Measurements from ENCODE around the gene B3GALT5. TPM values are rescaled to one million over a fixed set of nuclear protein-coding genes. Genes with fewer than 3 reads are reported as not detected.
A peak's percentile ranks its signal among the peaks of the same experiment; 100 is the strongest.

Gene B3GALT5
- total RNA-seq, 2 donors from 2014 or later = 2.5 to 6.1 TPM

- Histone ChIP-seq H3K9ac (ENCODE audit: extremely low read depth, low read length, poor library complexity, severe bottlenecking) (no peak overlapping the region), H3K9me3 (ENCODE audit: control insufficient read depth, low read length) (no peaks in the 10 kb centered on the region), H3K4me1 (ENCODE audit: control insufficient read depth, insufficient read depth, low read length) (no peaks in the 10 kb centered on the region), H3K27ac (ENCODE audit: low read depth, low read length) (no peak overlapping the region), H3K36me3 (ENCODE audit: control insufficient read depth, insufficient read depth, low read length) (no peaks in the 10 kb centered on the region), H3K27me3 (ENCODE audit: control insufficient read depth, insufficient read depth, low read length, poor library complexity, severe bottlenecking) (no peaks in the 10 kb centered on the region), H3K4me3 (ENCODE audit: low read length) (no peak overlapping the region)
- peaks cover 20% of the 10 kb centered on the region for H3K36me3 Mint-ChIP-seq (ENCODE audit: low read depth)
- TF ChIP-seq CTCF (conservative IDR thresholded peaks at IDR 0.05) = no peak
- DNase-seq = peak; percentile 24
- no peaks in the 10 kb centered on the region for H3K27me3 Mint-ChIP-seq (ENCODE audit: insufficient read depth)
- no peaks in the 10 kb centered on the region for H3K9me3 Mint-ChIP-seq
- 92 to 97% methylated on average over 6 to 15 of the region's 15 CpGs for WGBS, 2 experiments (ENCODE audit: insufficient coverage in 1 of 2, insufficient read length in 1 of 2)
- peaks cover 20% of the 10 kb centered on the region for H3K4me1 Mint-ChIP-seq
- H3K27ac Mint-ChIP-seq = peak overlapping the region; percentile 73
- H3K4me3 Mint-ChIP-seq = no peak overlapping the region
Measured at GRCh38 chr21:39663742-39664492, 51.2 kb downstream of the B3GALT5 start.

DNA sequence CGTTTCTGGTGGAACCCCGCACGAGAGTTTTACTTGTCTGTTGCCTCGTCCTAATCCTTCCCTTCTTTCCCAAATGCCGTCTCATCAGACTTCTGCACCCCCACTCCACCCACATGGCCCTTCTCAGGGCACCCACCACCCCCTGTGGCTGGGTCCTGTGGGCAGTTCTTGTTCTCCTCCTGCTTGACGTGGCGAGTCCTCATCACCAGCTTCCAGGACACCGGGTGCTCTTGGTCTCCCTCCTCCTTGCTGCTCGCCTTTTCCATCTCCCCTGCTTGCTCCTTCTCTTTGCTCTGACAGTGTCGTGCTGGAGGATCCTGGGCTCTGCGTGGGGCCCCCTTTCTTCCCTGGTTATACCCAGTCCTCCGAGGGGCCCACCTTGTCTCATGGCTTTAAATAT lies 51.8 kb downstream of the B3GALT5 start:
- Histone ChIP-seq H3K4me1 (ENCODE audit: control insufficient read depth, insufficient read depth, low read length) (no peaks in the 10 kb centered on the region), H3K27ac (ENCODE audit: low read depth, low read length) (no peak overlapping the region), H3K36me3 (ENCODE audit: control insufficient read depth, insufficient read depth, low read length) (no peaks in the 10 kb centered on the region), H3K9ac (ENCODE audit: extremely low read depth, low read length, poor library complexity, severe bottlenecking) (no peak overlapping the region), H3K4me3 (ENCODE audit: low read length) (no peak overlapping the region), H3K9me3 (ENCODE audit: control insufficient read depth, low read length) (no peaks in the 10 kb centered on the region), H3K27me3 (ENCODE audit: control insufficient read depth, insufficient read depth, low read length, poor library complexity, severe bottlenecking) (no peaks in the 10 kb centered on the region)
- 95 to 96% methylated on average over 9 to 12 of the region's 12 CpGs for WGBS, 2 experiments (ENCODE audit: insufficient coverage in 1 of 2, insufficient read length in 1 of 2)
- DNase-seq = peak; percentile 13
- Mint-ChIP-seq H3K4me3 (no peak overlapping the region), H3K36me3 (ENCODE audit: low read depth) (peaks cover 16% of the 10 kb centered on the region), H3K27ac (peak overlapping the region; percentile 73), H3K27me3 (ENCODE audit: insufficient read depth) (no peaks in the 10 kb centered on the region), H3K4me1 (peaks cover 20% of the 10 kb centered on the region), H3K9me3 (no peaks in the 10 kb centered on the region)
- no peak for TF ChIP-seq CTCF (conservative IDR thresholded peaks at IDR 0.05)

GRCh38 chr21:39666026-39666425 lies 53.3 kb downstream of the B3GALT5 start:
- no peaks in the 10 kb centered on the region for H3K9me3 Mint-ChIP-seq
- H3K9ac ChIP-seq (ENCODE audit: extremely low read depth, low read length, poor library complexity, severe bottlenecking) = no peak overlapping the region
- peaks cover 8% of the 10 kb centered on the region for H3K36me3 Mint-ChIP-seq (ENCODE audit: low read depth)
- no peak overlapping the region for H3K27ac ChIP-seq (ENCODE audit: low read depth, low read length)
- no peaks in the 10 kb centered on the region for H3K9me3 ChIP-seq (ENCODE audit: control insufficient read depth, low read length)
- no peaks in the 10 kb centered on the region for H3K27me3 ChIP-seq (ENCODE audit: control insufficient read depth, insufficient read depth, low read length, poor library complexity, severe bottlenecking)
- H3K4me3 Mint-ChIP-seq = no peak overlapping the region
- H3K4me3 ChIP-seq (ENCODE audit: low read length) = no peak overlapping the region
- no peaks in the 10 kb centered on the region for H3K27me3 Mint-ChIP-seq (ENCODE audit: insufficient read depth)
- no peaks in the 10 kb centered on the region for H3K36me3 ChIP-seq (ENCODE audit: control insufficient read depth, insufficient read depth, low read length)
- H3K4me1 ChIP-seq (ENCODE audit: control insufficient read depth, insufficient read depth, low read length) = no peaks in the 10 kb centered on the region
- no peak for TF ChIP-seq CTCF (conservative IDR thresholded peaks at IDR 0.05)
- H3K27ac Mint-ChIP-seq = no peak overlapping the region
- peaks cover 15% of the 10 kb centered on the region for H3K4me1 Mint-ChIP-seq
- DNase-seq = peak; percentile 2
- 82 to 93% methylated on average over 5 to 6 of the region's 6 CpGs for WGBS, 2 experiments (ENCODE audit: insufficient coverage in 1 of 2, insufficient read length in 1 of 2)

Data from endodermal cell (in vitro differentiated cells).